Coronary artery (tissue), 2 donors: Measurements from ENCODE around the gene RPS6KA4.
"Not testable (repeated sequence)": the region's sequence is repeated elsewhere in the genome, so short reads cannot be mapped to it uniquely, and the experiment has no call there.

Source experiments
- DNase-seq: peaks from one replicate; pipeline ENCODE4 v3.0.0-alpha.2; 2017; ENCODE audit warnings: low spot score
- H3K27ac ChIP-seq, 2 donors: fragments of 200-600 bp; sonication (generic); one replicate each; pipeline ENCODE4 v1.5.1; 2016 to 2019
- H3K4me3 ChIP-seq: fragments of 200-600 bp; sonication (generic); 2 replicates; pipeline ENCODE4 v1.5.1; 2016; ENCODE audit warnings: mild to moderate bottlenecking, moderate library complexity
- CTCF ChIP-seq: fragments of 200-600 bp; sonication (generic); IDR thresholded peaks from one replicate; pipeline ENCODE4 v1.5.1; 2019; ENCODE audit warnings: antibody characterized with exemption

Gene RPS6KA4

GRCh38 chr11:64321533-64321932, 37.4 kb upstream of the RPS6KA4 start:
- H3K27ac ChIP-seq: no peak overlapping the region
- H3K4me3 ChIP-seq: no peak overlapping the region
- no peak for DNase-seq
- TF ChIP-seq CTCF: no peak

DNA sequence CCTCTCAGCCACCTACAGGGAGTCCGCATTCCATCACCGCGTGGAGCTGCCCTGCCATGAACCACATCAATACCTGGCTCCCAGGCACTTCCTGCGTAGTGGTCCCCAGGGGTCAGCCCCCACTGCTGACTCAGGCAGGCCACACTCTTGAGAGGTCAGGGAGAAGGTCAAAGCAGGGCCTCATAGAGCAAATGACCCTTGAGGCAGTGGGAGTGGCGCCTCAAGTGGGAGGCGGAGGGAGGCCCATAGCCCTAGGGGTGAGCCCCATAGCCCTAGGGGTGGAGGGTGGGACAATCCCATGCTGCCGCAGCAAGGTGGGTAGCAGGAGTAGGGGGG, 36.1 kb upstream of the RPS6KA4 start:
- TF ChIP-seq CTCF: no peak
- Histone ChIP-seq H3K27ac (no peak overlapping the region), H3K4me3 (no peak overlapping the region)
- DNase-seq: no peak

DNA sequence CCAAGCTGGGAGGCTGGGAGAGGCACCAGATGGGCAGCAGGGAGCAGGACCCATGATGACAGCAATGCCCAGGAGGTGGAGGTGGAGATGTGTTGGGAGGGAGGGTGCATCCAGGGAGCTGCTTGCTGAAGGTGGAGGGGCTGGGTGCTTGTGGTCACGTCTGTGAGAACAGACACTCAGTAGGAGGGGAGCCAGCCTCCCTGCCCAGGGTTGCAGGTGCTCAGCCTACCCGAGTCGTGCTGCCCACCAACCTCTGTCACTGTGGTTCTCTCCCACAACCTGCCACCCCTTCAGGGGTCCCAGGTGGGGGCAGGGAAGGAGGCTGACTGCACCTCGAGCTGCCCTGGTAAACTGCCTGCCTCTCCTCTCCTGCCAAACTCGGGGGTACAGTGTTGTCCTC, 35.6 kb upstream of the RPS6KA4 start:
- Histone ChIP-seq H3K27ac (no peak overlapping the region), H3K4me3 (no peak overlapping the region)
- DNase-seq: no peak
- no peak for TF ChIP-seq CTCF

DNA sequence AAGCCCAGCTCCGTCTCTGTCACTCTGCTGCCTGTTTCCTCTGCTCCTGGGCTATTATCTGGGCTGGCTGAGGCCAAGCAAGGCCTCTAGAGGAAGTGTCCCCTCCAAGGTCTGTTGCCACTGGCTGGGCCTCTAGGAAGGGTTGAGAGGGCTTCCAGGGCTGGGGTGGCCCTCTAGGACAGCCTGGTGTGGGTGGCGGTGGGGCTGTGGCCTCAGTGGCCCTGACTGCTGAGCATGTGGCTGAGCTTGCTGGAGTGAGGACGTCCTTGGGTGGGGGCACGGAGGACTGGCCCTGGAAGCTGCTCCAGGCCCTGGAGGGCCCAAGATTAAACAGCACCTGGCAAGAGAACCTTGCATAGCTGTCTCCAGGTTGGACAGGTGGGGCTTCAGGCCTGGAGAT, 35.0 kb upstream of the RPS6KA4 start:
- not testable (repeated sequence) for H3K4me3 ChIP-seq, DNase-seq, H3K27ac ChIP-seq

- no peak for DNase-seq
- no peak overlapping the region for H3K27ac ChIP-seq
- no peak for TF ChIP-seq CTCF
- no peak overlapping the region for H3K4me3 ChIP-seq
Measured at GRCh38 chr11:64324692-64325469, 34.1 kb upstream of the RPS6KA4 start.

GRCh38 chr11:64327375-64327774, 31.6 kb upstream of the RPS6KA4 start:
- DNase-seq: no peak
- no peak for TF ChIP-seq CTCF
- Histone ChIP-seq H3K27ac (no peak overlapping the region), H3K4me3 (no peak overlapping the region)

DNA sequence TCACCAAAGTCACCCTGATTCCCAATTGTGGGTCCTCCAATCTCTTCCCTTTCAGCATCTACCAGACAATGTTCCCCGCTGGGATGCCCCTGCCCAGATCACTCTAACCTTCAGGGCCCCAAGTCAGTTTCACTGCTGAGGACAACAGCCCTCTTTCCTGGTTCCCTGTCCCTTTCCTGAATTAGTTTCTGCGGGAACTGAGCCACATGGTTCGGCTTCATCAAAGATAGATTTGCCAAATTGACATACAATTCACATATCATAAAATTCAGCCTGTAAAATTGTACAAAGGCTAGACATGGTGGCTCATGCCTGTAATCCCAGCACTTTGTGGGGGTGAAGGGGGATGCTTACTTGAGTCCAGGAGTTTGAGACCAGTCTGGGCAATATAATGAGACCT, 31.0 kb upstream of the RPS6KA4 start:
- DNase-seq: no peak
- Histone ChIP-seq H3K4me3 (no peak overlapping the region), H3K27ac (no peak overlapping the region)
- TF ChIP-seq CTCF: no peak
